ENCODE measurements around the gene C19orf38. TPM values are rescaled to one million over a fixed set of nuclear protein-coding genes. Genes with fewer than 3 reads are reported as not detected.

C19orf38 gene
- total and polyA plus RNA-seq, 8 donors, result 0.31 to 1.00 (median 0.75) TPM; not detected in 1

GRCh38 chr19:10916602-10917001 lies 68.4 kb downstream of the C19orf38 start:
- Histone ChIP-seq H3K4me1 (peaks cover 0 to 5% (median 0%) of the 10 kb centered on the region in 3 donors), H3K27me3 (no peaks in the 10 kb centered on the region), H3K9me3 (no peaks in the 10 kb centered on the region), H3K4me3 (no peak overlapping the region), H3K36me3 (peaks cover 0 to 23% (median 2%) of the 10 kb centered on the region in 3 donors), H3K27ac (no peak overlapping the region)
- DNase-seq, result no peak
- intact Hi-C loops (cut with DNase I), result no loop called here
- TF ChIP-seq CTCF (IDR thresholded peaks at IDR 0.05), result no peak
- 91 to 95% methylated on average over 6 of the region's 6 CpGs for WGBS, 2 donors
- ATAC-seq, result no peak
- no peak for FAIRE-seq

GRCh38 chr19:10918359-10918758 lies 70.1 kb downstream of the C19orf38 start:
- H3K27me3 ChIP-seq, result no peaks in the 10 kb centered on the region
- WGBS, 2 donors, result 93 to 95% methylated on average over 11 of the region's 11 CpGs
- FAIRE-seq (no peak), ATAC-seq (no peak), DNase-seq (no peak)
- intact Hi-C loops (cut with DNase I), result no loop called here
- H3K9me3 ChIP-seq, result no peaks in the 10 kb centered on the region
- peaks cover 0 to 32% (median 2%) of the 10 kb centered on the region in 3 donors for H3K36me3 ChIP-seq
- no peak overlapping the region for H3K27ac ChIP-seq
- no peak overlapping the region for H3K4me3 ChIP-seq
- H3K4me1 ChIP-seq, result peaks cover 0 to 5% (median 0%) of the 10 kb centered on the region in 3 donors
- no peak for TF ChIP-seq CTCF (IDR thresholded peaks at IDR 0.05)

Small RNA genes within 50 kb of the gene (microRNA-seq; reads per million reads assigned to microRNA genes)
- gene MIR199A1, result 0 to 0.77 reads per million in 2 donors
- 0 to 2.3 reads per million in 2 donors for gene MIR6793

Other genes with a start within 250 kb of the C19orf38 start
- gene SLC44A2, start 222.9 kb upstream of the C19orf38 start, total RNA-seq, result 10 to 100 TPM; 32.7 to 69.0 (median 48.4) TPM
- 10 to 100 TPM; 42.8 to 61.5 TPM for gene SLC44A2, start 222.9 kb upstream of the C19orf38 start, polyA plus RNA-seq
- gene ILF3, start 194.1 kb upstream of the C19orf38 start, total RNA-seq, result 100 to 1,000 TPM in 4 of 6 donors, 10 to 100 TPM in 2; 70.5 to 126 (median 109) TPM
- gene ILF3, start 194.1 kb upstream of the C19orf38 start, polyA plus RNA-seq, result 100 to 1,000 TPM; 109 to 129 TPM
- gene QTRT1, start 147.0 kb upstream of the C19orf38 start, total RNA-seq, result 10 to 100 TPM; 42.5 to 70.7 (median 56.6) TPM
- 100 to 1,000 TPM; 410 to 432 TPM for gene QTRT1, start 147.0 kb upstream of the C19orf38 start, polyA plus RNA-seq
- gene DNM2, start 130.3 kb upstream of the C19orf38 start, total RNA-seq, result 10 to 100 TPM; 52.5 to 94.8 (median 87.9) TPM
- 100 to 1,000 TPM in 1 of 2 donors, 10 to 100 TPM in 1; 88.6 to 115 TPM for gene DNM2, start 130.3 kb upstream of the C19orf38 start, polyA plus RNA-seq
- 10 to 100 TPM; 13.6 to 22.6 (median 18.7) TPM for gene TMED1, start 12.2 kb upstream of the C19orf38 start, total RNA-seq
- gene TMED1, start 12.2 kb upstream of the C19orf38 start, polyA plus RNA-seq, result 10 to 100 TPM; 19.3 to 32.3 TPM
- 10 to 100 TPM; 13.0 to 24.7 (median 16.0) TPM for gene CARM1, start 23.1 kb downstream of the C19orf38 start, total RNA-seq
- gene CARM1, start 23.1 kb downstream of the C19orf38 start, polyA plus RNA-seq, result 10 to 100 TPM; 16.6 to 21.1 TPM
- 10 to 100 TPM; 41.4 to 67.9 (median 47.3) TPM for gene YIPF2, start 80.2 kb downstream of the C19orf38 start, total RNA-seq
- gene YIPF2, start 80.2 kb downstream of the C19orf38 start, polyA plus RNA-seq, result 10 to 100 TPM; 58.0 to 66.0 TPM
- gene TIMM29, start 80.4 kb downstream of the C19orf38 start, total RNA-seq, result 10 to 100 TPM in 5 of 6 donors, 1 to 10 TPM in 1; 7.9 to 11.6 (median 10.3) TPM
- 1 to 10 TPM; 7.8 to 9.8 TPM for gene TIMM29, start 80.4 kb downstream of the C19orf38 start, polyA plus RNA-seq
- gene SMARCA4, start 112.6 kb downstream of the C19orf38 start, total RNA-seq, result 10 to 100 TPM; 28.7 to 53.0 (median 38.1) TPM
- gene SMARCA4, start 112.6 kb downstream of the C19orf38 start, polyA plus RNA-seq, result 10 to 100 TPM; 69.4 to 77.8 TPM
- 10 to 100 TPM in 5 of 6 donors, 1 to 10 TPM in 1; 8.9 to 43.4 (median 26.5) TPM for gene LDLR, start 241.0 kb downstream of the C19orf38 start, total RNA-seq
- gene LDLR, start 241.0 kb downstream of the C19orf38 start, polyA plus RNA-seq, result 10 to 100 TPM; 24.7 to 41.2 TPM